ENCODE measurements around the gene IFFO2.

IFFO2 gene

DNA sequence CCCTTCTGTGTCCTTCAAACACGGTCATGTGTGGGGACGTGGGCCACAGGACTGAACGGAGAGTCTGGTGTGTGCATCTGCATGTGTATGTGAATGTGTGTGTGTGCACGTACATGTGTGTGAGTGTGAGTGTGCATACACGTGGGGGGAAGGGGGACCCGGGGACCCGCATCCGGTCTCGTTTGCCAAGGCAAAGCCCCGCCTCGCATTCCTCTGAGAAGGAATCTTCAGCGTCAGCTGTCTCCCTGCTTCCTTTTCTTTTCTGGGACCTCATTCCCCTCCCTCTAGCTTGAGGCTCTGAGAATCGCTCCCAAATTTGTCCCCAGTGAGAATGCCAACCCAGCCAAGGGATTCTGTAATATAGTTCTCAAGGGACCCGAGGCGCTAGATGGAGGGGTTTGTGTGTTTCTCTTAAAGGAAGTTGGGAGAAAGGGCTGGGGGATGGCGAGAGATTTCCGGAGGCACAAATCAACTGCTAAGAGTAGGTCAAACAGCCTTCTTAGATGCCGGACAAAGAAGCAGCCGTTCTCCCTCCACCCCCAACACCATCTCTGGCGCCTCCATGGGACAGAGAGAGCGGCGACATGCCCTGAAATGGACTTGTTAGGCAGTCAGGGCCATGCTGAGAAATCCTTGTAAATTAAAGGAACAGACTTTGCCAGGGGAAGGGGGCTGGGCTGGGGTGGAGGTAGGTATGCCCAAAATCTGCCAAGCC is 6.6 kb downstream of the IFFO2 start:
- no peak for DNase-seq

DNA sequence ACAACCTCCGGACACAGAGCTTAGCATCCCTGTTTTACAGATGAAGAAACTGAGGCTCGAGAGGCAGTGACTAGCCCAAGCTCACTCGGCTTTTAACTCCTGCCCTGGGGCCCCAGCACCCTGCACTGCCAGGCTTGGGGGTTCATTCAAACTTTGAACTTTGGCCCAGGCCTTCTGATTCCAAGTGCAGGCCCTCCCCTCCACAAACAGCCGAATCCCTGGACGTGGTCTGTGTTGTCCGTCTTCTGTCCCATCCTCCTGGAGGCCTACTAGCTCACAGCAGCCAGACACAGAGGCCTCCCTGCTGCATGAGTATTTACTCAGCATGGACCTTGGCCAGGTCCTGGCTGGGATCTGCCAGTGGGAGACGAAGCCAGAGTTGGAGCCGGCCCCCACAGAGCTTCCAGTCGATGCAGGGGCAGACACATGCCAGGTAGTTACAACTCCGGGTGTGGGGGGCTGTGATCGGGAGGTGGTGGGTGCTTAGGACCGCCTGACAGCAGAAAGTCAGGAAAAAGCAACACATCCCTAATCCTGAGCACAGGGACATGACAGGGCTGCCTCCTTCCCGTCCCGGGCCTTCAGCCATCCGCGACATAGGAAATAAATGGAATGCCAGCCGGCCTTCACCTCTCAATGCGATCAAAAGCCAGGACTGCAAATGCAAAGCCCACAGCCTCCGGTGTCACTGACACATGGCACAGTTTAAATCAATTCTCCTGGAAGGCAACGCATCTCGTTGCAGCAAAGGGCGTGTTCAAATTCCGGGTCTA is 7.4 kb downstream of the IFFO2 start:
- no peak for DNase-seq

DNA sequence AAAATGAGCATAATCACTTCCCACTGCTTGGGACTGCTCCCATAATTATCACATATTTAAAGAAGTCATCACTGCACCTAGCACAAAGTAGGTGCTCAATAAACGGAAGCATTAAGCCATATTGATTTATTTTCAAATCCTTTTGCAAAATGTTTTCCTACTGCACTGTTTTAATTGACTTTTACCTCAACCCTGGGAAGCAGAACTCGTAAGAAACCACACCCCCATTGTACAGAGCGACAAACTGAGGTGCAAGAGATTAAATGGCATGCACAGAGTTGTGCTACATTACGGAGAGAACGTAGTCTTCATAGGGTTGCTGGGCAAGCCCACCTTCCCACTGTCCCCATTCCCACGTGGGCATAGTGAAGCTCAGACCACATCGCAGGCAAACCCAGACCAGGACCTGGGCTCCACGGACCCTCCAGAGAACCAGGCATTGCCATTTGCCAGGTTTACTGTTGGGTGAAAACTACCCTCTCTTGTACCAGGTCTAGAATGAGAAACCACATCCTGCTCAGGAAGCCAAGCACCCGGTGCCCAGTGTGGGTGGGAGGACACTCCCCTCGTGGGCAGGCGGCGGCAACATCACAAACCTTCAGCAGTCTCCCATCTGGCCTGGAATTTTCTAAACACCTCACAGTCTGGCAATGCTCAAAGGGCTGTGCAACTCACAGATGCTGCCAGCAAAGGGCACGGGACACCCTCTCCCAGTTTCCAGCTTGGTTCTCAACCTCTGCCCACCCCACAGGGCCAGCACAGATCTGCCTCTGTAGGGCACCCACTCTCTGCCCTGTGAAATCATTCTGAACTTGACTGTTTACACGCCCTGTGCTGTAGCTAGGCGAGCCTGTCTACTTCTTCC is 8.2 kb downstream of the IFFO2 start:
- no peak for DNase-seq

DNA sequence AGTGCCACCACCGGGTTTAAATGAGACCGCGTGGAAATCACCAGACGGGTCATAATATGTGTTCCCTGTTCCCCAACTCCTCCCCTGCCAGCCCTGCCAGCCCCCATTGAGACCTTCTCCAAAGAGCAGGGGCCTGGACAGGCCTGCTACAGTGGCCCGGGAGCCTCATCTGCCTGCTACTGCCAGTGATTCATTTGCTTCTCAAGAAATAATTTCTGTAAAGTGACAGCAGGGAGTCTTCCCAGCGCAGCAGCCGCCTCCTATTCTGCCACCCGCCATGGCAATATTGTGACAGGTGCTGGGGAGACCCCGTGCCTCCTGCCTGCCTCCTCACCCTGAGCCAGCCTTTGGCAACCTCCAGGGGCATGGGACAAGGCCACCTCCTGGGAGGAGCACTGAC is 8.9 kb downstream of the IFFO2 start:
- no peak for DNase-seq

DNA sequence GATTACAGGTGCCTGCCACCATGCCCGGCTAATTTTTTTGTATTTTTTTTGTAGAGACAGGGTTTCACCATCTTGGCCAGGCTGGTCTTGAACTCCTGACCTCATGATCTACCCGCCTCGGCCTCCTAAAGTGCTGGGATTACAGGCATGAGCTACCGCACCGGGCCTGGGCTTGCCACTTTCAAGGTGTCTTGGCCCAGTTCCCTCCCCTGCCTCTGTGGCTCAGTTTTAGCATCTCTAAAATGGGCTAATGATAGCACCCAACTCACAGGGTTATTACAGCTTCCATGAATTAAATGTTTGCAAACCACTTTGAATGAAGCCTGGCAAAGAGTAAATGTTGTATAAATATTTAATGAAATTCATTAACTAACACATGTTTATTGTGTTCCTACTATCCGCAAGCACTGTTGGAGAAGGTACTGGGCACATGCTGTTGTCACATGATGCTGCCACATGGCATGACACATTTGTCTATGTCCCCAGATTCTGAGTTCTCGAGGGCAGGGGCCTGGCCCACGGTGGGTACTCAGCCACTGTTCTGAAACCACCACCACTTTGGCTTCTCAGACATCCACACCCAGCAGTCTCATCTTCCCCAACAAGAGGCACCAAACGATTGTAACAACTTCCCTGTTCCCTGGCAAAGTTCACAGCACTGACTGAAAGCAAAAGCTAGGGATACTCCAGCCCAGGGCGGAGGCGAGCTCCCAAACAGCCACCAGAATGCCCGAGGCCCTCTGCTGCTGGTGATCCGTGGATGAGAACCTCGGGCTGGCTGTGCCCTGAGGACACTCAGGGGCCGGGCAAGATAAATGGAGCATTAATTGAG is 9.7 kb downstream of the IFFO2 start:
- no peak for DNase-seq

DNA sequence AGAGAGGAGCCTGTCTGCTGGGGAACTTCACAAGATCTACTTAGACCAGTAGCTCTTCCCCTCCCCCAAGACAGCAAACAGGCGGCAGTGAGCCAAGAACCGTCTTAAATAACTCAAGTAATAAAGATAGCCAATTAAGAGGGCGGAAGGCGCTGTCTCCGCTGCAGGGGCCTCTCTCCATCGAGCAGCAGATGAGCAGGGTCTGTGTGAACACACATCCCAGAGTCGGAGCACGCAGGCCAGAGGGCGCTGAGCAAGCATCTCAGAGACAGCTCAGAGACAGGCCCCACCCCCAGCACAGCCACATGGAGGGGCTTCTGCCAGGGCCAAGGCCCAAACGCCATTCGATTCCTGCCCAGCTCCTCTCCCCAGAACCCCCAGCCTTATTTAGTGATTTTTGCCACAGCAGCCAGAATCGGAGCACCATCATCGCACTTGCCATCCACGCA is 11.1 kb downstream of the IFFO2 start:
- DNase-seq, result no peak

DNA sequence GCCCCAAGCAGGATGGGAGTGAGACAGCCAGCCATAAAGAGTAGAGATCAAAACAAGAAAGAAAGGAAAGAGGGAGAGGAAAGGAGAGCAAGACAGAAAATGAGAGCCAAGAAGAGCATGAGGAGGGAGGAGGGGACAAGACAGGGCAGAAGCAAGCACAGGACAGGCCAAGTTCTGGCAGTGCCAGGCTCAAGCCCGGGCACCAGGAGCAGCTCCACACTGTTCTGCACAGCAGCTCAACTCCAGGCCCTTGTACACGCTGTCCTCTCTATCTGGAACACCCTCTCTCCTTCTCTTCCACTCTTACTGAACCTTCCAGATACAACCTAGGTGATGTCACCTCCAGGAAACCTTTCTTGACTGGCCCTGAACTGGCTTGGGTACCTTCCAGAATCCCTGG is 11.7 kb downstream of the IFFO2 start:
- DNase-seq, result no peak

DNA sequence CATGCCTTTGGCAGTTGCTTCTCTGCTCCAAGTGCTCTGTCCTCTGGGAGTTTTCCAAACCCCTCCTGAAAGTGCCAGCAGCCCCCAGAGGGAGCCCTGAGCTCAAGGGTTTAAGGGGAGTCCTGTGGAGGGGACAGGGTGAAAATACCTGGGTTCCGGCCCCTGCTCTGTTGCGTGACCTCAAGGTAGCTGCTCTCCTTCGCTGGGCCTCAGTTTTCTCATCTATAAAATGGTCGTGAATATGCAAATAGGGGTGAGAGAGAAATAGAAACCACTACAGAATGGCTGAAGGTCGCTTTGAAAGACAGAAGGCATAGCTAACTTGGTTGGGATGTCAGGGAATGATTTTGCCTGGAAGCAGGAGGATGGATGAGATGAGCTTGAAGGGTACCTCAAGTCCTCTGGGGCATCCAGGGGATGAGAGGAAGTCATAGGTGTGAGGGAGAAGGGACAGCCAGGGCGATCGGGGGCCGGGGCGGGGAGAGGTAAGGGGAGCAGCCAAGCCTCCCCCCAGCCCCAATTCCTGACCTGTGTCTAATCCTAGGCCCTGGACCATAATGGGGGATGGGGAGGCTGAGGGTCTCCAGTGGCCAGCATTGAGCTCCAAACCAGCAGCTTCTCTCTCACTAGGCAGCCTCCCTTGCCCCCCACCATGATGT is 12.4 kb downstream of the IFFO2 start:
- no peak for DNase-seq

DNA sequence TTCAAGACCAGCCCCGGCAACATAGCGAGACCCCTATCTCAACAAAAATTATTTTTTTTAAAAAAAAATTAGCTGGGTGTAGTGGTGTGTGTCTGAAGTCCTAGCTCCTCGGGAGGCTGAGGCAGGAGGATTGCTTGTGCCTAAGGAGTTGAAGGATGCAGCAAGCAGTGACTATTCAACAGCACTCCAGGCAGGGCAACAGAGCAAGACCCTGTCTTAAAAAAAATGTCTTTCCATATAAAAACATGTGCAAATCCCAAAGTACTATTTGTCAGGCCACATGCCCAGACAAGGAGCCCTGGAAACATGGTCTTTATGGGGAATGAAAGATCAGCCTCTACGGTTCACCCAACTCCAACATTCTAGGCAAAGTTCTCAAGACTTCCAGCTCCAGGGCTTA is 13.3 kb downstream of the IFFO2 start:
- no peak for DNase-seq

DNA sequence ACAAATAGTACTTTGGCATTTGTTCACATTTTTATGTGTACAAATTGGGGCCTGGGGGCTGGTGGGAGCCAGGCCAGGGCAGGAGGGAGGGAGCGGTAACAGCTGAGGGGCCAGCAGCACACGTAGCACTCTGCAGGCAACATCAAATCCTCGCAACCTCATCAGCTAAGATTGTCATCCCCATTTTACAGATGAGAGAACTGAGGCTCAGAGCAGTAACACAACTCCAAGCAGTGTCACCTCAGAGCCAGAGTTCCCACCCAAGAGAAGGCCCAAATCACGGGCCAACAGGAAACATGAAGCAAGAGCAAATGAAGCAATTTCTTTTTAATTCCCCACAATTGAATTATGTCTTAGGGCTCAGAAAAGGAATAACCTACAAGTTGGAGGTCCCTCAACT is 14.1 kb downstream of the IFFO2 start:
- no peak for DNase-seq

DNA sequence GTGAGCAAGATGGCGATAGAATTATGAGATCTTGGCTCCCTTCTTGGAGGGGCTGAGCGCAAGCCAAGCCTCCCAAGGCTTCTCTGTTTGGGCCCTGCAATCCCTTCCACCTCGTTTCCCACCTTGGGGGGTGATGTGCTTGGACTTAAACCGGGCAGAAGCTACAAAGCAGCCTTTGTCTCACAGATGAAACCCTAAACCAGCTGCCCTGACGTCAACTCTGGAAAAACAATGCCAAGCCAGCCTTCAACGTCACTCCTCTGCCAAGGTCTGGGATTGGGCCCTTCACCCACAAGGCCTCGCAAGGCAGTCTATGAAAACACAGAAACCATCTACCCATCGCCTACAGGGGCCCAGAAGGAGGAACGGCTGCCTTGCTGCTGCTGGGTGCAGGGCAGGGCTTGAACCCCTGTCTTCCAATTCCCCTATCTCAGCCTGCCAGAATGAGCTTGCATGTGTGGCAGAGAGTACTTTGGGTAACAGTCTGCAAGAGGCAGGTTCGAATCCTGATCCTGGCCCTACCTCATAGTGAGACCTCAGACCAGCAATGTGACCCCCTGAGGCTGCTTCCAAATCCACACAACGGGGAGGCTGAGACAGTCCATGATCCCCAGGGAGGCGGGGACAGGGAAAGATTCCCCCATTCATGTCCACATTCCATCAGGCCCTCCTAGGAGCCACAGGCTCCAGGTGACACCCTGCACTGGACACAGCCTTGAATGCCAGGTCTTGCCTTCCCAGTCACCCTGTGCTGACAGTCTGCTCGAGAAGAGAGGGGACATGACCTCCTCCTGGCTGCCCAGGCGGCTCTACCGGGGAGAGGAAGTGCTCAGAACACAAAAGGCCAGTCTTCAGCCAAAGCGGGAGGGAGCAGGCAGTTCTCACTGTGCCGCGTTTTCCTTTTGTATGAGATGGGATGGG is 15.0 kb downstream of the IFFO2 start:
- no peak for DNase-seq

DNA sequence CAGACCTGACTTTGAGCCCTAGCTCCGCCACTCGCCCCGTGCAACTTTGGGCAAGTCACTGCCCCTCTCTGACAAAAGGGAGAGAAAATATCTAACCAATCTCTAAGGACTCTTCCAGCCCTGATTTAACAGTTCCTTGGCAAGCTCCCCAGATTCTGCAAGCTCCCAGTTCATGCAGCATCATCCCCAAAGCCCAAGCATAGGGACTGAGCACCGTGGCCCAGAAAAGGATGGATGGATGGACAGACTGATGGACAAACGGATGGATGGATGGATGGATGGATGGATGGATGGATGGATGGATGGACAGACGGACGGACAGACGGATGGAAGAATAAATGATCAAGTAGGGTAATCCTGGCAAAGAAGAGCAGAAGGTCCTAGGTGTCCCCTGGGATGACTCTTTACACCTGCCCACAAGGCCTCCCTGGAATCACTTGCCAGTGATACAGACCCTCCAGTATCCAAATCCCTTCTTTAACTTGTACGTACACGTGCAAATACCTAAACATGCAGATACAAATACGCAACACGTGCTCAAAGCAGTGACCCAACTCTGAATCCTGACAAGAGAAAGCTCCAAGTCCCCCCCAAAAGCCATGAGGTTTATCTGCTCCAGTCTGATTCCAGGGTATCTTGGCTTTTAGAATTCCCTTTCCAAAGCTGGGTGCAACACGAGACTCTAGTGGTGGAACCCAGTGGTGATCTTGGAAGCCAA is 16.0 kb downstream of the IFFO2 start:
- no peak for DNase-seq

DNA sequence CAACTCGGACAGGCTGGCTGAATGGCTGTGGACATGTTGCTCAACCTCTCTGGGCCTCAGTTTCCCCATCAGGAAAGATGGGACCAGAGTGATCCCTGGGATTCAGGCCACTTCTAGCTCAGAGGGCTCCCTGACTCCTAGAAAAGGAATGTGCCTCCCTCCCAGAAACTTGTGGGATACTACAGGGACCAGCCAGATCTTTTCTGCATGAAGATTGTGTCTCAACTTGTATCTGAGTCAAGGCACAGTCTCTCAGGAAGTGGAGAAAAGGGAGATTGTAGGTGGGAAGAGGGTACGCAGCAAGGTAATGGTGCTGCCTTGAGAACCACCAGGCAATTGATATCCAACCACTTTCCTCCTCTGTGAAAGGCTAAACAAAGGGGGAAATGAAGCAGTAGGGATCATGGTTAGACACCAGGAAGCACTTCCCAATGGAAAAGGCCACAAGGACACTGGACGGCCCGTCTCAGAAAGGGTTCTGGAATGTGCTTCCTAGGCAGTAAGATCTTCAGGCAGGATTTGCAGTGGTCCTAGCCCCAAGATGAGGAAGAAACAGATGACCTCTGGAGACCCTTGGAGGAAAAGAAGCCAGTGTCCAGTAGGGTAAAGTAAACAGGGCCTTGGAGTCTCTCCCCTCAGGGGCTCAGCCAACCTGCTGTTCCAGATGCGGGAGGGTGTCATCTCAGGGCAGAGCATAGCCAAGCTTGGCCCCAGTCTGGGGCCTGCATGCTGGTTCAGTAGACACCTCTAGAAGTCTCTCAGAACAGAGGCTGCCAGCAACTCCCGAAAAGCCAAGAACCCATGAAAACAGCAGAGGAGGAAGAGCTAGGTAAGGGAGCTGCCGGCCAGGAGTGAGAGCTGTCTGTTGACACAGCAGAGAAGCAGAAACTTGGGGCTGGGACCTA is 16.8 kb downstream of the IFFO2 start:
- DNase-seq, result no peak

DNA sequence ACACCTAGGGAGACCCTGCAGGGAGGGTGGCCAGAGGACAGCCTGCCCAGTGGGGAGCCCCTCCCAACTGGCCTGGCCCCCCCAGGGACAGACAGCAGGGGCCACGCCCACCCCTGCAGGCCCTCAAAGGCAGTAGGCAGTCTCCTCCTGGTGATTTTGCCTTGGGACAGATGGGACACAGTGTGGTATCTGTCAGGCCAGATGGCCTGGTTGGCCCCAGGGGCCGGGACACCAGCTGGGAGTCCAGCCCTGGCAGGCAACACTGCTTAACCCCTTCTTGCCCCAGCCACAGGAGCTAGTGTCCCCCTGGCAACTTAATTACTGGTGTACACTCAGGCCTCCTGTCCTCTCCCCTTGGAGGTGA is 17.8 kb downstream of the IFFO2 start:
- DNase-seq, result no peak

DNA sequence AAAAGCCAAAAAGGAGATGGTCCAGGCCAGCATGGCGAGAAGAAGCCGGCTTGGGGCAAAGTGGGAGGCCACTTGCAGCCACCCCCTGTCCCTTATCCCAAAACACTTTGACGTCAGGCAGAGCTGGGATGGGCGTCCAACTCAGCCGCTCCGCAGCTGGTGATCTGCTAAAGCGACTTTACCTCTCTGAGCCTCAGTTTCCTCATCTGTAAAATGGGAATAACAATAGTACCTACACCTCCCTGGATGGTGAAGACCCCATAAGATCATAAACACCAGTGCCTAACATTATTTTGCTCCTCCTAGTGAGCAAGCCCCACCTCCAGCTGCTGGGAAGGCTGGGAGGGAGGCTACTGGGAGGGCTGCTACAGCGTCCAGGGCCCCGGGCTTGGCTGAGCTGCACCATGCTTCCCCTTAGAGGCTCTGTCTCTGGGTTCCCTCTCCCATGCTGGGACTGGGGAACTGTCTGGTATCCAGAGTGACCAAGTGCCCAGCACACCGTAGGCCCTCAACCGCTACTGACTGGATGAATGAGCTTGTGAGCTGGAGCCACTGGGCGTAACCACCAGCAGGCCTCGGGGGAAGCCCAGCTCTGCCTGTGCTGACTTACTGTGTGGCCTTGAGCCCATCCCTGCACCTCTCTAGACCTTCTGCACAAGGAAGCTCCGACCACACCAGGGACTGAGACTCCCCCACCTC is 18.3 kb downstream of the IFFO2 start:
- no peak for DNase-seq

DNA sequence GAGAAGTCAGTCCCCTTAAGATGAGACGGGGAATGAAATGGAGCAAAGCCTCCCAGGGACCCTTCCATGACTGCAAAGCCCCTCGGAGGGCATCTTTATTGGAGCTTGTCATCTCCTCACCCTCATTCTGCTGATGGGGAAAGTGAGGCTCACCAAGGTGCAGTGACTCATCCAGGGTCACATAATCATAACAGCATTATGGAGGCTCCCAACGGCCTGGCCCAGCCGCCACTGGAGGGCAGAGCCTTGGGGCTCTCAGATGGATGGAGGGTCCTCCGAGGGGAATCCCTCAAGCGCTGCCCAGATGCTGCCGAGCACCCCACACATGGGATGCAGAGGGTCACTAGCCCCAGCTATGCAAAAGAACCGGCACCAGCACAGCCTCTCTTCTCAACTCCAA is 18.9 kb downstream of the IFFO2 start:
- DNase-seq, result no peak

DNA sequence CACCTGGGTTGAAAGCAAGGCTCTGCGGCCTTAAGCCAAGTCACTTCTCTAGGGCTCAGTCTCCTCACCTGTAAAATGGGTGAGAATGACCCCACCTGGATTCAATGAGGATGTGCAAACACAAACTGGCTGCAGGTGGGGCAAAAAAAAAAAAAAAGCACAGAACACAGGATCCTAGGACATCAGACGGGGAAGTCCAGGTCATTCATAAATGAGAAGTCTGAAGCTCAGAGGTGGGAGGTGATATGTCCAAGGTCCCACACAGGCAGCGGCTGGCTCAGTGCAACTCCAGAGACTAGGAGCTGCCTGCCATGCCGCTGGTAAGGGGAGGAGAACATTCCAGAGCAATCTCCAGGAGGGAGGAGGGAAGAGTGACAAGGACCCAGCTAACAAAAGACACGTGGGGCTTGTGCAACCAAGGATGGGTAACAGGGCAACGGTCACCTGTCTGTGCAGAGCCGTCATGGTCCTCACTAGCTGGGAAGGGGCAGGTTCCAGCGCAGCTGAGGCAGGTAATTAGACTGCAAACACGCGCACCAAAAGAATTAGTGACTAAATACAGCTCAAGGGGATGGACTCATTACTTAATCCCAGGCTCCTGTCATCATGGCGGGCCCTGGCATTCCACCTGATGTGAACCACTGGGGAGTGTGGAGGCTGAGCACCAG is 19.5 kb downstream of the IFFO2 start:
- DNase-seq, result no peak

DNA sequence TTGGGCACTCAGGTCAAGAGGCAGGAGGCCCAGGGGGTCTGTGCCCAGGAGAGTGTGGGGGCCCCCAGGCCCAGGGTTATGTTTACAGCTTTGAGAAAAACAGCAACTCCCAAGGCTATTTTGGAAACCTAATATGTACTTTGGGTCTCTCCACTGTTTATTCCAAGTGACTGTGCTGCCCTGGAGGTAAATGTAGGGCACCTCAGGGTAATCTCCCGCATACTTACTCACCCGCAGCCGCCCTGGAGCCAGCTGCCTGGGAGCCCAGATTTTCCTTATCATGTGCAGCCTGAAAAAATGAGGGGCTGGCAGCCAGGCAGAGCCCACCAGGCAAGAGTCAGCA is 20.0 kb downstream of the IFFO2 start:
- DNase-seq, result no peak

Data from RPMI8226 (cell line).